NCI-H446 (cell line): ENCODE measurements around the gene BAG5.

Source experiments
- DNase-seq, 2 experiments: peaks; one replicate each; lab custom pipeline; 2025; lab: John Stamatoyannopoulos, UW

BAG5 gene, protein sequence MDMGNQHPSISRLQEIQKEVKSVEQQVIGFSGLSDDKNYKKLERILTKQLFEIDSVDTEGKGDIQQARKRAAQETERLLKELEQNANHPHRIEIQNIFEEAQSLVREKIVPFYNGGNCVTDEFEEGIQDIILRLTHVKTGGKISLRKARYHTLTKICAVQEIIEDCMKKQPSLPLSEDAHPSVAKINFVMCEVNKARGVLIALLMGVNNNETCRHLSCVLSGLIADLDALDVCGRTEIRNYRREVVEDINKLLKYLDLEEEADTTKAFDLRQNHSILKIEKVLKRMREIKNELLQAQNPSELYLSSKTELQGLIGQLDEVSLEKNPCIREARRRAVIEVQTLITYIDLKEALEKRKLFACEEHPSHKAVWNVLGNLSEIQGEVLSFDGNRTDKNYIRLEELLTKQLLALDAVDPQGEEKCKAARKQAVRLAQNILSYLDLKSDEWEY

DNA sequence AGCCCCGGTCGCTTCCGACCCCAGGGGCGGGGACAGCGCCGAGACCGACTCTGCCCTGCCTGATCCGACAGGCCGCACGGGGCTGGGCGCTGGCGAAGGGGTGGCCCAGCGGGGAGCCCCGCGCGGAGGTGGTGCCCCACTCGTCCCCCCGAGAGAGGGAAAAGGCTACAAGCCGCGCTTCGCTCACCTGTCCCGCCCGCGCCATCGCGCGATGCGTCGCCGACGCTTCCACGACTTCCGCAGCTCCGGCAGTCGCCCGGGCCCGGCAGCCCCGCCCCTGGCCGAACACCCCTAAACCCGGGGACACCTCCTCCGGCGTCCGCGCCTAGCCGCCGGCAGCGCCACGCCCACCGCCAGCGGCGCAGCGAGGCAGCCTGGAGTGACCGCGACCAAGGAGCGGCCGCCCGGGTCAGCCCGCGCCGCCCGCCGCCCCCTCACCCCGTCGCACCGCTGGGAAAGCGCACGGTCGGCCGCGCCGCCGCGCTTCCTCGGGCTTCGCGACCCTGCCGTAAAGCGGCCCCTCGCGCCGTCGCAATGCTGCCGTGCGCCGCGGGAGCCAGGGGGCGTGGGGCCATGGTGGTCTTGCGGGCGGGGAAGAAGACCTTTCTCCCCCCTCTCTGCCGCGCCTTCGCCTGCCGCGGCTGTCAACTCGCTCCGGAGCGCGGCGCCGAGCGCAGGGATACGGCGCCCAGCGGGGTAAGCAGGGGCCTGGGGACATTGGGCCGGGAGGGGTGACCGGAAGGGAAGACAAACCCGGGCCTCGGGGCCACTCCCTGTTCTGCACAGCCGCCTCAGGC is at the start of gene BAG5, which contains the start of gene COA8:
TSS of gene BAG5 (minus strand) at position 229 of the 797 bp plus-strand sequence. CDS start 1,493 bp downstream, outside the sequence.
TSS of gene COA8 (plus strand) at position 532 of the 797 bp plus-strand sequence. CDS start at position 574, 42 bp downstream.
- DNase-seq = peak; percentile 55 to 92

DNA sequence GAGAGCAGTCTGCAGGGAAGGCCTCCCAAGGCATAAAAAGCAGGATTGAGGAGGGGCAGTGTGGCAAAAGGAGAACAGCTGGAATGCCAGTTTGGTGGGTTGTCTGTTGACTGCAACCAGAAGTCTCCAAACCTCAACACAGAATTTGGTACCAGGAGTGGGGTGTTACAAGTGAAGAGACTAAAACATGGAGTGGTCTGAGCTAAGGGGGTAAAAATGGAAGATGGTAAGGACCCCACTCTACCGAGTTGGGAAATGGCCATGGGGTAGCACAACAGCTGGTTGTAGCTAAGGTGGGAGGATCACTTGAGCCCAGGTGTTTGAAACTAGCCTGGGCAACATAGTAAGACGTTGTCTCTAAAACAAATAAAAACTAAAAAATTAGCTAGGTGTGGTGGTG is 48.8 kb upstream of the BAG5 start:
- no peak for DNase-seq

DNA sequence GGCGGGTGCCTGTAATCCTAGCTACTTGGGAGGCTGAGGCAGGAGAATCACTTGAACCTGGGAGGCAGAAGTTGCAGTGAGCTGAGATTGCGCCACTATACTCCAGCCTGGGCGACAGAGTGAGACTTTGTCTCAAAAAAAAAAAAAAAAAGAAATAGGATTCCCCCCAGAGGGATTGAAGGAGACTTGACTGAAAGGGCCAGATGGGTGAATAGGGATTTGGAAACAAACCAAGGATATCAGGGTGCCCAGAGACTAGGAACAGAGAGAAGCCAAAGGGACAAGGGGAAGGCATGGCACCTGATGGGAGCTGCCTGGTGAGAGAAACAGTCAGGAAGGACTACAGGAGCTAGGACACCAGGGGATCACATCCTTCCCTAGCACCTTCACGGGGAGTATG is 46.6 kb upstream of the BAG5 start:
- DNase-seq = peak; percentile 13 to 34

DNA sequence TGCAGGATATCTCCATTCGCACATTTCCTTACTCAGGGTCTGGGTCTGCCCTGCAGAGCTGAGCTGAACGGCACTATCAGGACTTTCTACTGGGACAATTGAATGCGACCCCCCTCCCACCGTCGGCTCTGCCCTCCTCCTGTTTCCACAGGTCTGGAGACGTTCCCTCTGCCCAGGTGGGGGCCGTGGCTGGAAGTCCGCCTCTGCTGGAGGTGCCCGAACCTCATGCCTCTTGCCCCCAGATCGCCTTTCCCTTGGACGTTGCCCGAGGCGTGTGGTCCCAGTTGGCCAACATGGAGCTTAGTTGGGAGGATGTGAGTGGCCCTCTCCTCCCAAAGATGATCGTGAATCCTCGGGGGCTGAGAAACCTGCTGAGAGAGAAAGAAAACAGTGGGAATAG is 45.4 kb upstream of the BAG5 start:
- DNase-seq = no peak

GRCh38 chr14:103606963-103607668 is 44.7 kb upstream of the BAG5 start:
- peak; percentile 64 to 87 for DNase-seq

DNA sequence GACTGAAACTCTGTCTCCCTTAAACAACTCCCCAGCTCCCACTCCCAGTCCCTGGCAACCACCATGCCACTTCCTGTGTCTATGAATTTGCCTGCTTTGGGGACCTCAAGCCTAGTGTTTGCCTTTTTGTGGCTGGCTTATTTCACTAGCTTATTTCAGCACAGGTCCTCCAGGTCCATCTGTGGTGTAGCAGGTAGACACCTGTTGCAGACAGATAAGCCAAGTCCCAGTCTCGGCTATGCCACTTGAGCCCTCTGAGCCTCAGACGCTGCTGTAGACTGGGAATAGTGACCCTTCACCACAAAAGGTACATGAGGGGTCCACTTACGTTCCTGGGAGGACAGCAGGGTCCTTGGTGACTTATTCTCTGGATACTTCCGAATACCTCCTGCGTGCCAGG is 42.2 kb upstream of the BAG5 start:
- no peak for DNase-seq

- DNase-seq = no peak
Observed at GRCh38 chr14:103600503-103600902, 38.0 kb upstream of the BAG5 start.

DNA sequence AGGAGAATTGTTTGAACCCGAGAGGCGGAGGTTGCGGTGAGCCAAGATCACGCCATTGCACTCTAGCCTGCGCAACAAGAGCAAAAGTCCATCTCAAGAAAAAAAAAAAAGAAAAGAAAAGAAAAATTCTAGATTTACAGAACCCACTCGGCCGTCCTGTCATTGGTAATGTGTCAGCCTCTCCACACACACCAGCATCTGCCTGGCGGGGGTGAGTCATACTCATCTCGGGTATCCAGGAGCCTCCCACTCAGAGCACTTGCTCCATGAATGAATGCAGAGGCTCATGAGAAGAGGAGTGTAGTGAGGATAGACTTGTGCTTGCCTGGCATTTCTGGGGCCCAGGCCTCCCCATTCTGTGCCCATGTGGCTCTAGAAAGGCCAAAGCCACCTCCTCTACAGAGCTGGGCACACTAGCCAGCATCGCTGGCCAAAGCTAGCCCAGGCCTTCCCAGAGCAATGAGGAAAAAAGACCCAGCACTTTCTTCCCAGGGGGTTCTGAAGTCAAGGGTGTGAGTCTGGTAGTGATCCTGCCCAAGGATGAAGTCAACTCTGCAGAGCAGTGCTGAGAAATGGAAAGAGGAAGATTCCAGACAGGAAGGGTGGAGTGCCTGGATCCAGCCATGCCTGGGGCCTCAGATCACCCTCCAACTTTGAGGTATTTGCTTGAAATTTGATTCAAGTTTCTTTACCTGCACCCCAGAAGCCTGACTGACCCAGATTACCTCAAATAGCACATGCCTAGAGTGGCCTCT is 35.3 kb upstream of the BAG5 start:
- DNase-seq = peak in 1 of 2 experiments; percentile 23

DNA sequence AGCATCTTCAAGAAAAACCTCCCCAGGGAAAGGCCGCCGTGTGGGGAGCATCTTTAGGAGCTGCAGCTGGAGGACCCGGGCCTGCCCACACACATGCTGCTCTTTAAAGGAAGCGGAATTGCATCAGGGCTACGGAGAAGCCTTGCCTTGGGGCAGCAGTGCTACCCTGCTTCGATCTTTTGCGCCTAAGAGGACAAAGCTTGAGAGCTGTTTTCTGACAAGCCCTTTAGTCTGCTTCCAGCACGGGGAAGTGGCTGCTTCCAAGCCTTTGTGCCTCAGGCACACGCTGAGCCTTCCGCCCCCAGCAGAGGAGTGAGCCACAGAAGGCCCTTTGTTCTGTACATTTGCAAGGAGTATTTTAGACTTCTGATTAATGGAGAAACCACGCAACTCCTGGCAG is 31.8 kb upstream of the BAG5 start:
- DNase-seq = no peak

GRCh38 chr14:103593577-103593976 is 31.1 kb upstream of the BAG5 start:
- no peak for DNase-seq

- no peak for DNase-seq
Observed at GRCh38 chr14:103584326-103584915, 22.0 kb upstream of the BAG5 start.

GRCh38 chr14:103581954-103582703 is 19.7 kb upstream of the BAG5 start:
- no peak for DNase-seq

DNA sequence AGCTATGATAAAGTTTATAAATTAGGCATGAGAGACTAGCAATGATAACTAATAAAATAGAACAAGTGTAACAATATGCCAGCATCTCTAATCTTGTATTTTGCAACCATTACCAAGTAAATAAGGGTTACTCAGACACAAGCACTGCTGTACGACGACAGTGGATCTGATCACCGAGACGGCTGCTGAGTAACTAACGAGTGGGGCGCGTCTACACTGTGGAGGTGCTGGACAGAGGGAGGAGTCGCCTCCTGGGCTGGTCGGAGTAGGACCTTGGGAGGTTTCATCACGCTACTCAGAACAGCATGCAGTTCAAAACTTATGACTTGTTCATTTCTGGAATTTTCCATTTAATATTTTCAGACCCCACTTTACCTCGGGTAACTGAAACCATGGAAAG is 18.7 kb upstream of the BAG5 start:
- no peak for DNase-seq

- DNase-seq = no peak
Observed at GRCh38 chr14:103578401-103579075, 16.1 kb upstream of the BAG5 start.

DNA sequence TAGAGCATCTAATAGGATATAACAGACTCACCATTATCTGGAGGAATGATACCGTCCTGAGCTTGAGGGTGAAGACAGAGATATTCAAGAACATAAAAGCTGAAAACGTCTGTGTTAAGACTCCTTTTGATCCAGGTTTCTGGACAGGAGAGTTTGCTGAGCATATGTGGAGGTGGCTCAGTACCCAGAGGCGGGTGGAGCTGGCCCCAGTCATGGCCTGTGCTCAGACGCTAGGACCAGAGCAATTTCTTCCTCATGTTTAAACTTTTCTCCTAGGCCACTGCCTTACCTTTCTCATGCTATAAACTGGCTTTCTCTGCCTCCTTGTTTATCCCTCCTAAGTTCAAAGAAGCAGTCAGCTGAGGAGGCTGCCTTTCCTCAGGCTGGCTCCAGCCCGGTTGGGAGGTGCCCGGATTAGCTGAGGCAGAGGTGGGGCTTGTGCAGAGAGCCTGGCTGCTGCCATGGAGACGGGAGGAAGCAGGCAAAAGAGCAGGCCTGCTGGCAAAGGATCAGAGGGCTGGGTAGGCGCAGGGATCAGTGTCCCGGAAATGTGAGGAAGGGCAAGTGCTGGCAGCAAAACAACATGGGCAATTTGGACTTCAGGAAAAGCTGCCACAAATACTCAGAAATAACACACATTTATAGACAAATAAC is 14.0 kb upstream of the BAG5 start:
- peak in 1 of 2 experiments; percentile 55 for DNase-seq

DNA sequence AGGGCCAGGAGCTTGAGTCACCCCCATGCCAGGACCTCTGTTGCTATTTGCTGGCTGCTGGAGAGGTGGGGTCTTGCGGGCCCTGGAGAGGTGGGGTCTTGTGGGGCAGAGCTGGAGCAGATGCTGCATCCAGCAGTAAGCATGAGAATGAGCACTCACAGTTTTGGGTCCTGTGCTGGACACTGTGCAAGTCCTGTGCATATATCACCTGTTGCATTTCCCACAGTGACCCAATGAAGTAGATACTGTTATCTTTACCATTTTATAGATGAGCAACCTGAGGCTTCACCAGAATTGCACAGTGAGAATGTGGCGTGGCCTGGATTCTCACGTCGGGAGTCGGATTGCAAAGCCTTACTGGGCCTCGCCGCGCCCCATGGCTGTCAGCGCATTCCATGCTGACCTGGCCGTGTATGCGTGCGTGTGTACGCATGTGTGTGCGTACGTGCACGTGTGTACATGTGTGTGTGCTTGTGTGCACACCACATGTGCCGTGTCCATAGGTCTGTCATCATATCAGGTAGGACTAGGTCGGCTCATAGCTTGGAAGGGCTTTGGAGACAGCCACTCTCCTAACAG is 12.3 kb upstream of the BAG5 start:
- no peak for DNase-seq

DNA sequence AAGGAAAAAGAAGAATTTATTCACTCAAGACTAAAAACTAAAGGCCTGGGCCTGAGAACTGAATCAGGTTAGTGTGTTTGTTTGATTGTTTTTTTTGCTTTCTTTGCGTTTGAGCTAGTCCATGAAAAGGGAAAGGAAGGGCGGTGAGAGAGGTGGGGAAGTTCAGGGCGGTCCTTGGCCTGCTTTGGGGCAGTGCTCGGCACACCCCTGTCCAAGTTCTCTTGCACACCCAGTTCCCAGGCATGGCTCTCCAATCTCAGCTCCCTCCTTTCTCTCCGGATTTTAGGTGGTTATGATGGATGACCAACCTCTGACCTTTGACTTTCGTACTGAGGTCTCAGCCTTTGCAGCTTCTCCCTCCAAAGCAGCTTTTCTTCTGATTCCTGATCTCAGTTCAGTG is 11.6 kb upstream of the BAG5 start:
- DNase-seq = no peak

DNA sequence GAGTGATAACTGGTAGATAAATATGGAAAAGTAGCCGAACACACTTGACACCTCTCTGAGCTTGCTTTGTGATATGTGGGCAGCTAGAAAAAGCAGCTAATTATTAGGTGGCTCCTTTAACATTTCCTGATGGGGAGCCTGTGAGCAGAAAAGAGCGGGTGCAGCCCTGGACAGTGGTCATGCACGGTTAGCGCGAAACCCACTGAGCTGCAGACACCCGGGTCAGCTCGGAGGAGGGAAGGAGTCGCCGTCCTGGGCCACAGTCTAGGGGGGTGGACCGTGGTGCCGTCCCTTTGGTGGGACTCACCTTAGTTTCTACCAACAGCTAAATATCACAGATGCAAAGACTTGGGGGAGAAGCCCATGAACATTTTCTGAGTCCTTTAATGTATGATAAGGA is 7.0 kb upstream of the BAG5 start:
- DNase-seq = no peak

GRCh38 chr14:103568952-103569351 is 6.5 kb upstream of the BAG5 start:
- DNase-seq = no peak
